Caco-2 (cell line): ENCODE data around the gene GRIN1. TPM values are rescaled to one million over a fixed set of nuclear protein-coding genes. Genes with fewer than 3 reads are reported as not detected.
A peak's percentile ranks its signal among the peaks of the same experiment; 100 is the strongest.
"Not testable (repeated sequence)": the region's sequence is repeated elsewhere in the genome, so short reads cannot be mapped to it uniquely, and the experiment has no call there.

ENCODE experiments used
- BruUV-seq: library from RNA; stranded (reverse); fragments of 400-500 nt; replicated peaks from 2 replicates; lab custom pipeline; 2021; lab: Mats Ljungman, UMichigan
- CTCF ChIA-PET: fragments of 300-600 bp; sonication (Branson Sonifier 250); formaldehyde crosslinking; loops from one replicate; lab custom pipeline; 2022; ENCODE audit warnings: antibody characterized with exemption; lab: Charles Lee
- POLR2A ChIA-PET: fragments of 300-600 bp; sonication (Branson Sonifier 250); formaldehyde crosslinking; loops from one replicate; lab custom pipeline; 2022; ENCODE audit warnings: antibody characterized with exemption; lab: Charles Lee
- DNase-seq, 2 experiments: peaks; one replicate each; pipeline versions ENCODE4 v3.0.0 to v3.0.0-alpha.2; 2020 to 2022
- H3K27me3 ChIP-seq: replicated peaks from 2 replicates; pipeline ENCODE4 v1.6.0; 2011; ENCODE audit warnings: low read length; ENCODE audit not compliant: control insufficient read depth, insufficient read depth
- H3K36me3 ChIP-seq: 2 replicates; pipeline ENCODE4 v1.5.1; 2011; ENCODE audit warnings: low read length; ENCODE audit not compliant: control insufficient read depth, insufficient read depth
- H3K4me1 ChIP-seq: fragments of 250-450 bp; sonication (Bioruptor Pico); 2 replicates; pipeline ENCODE4 v1.5.1; 2020; ENCODE audit warnings: mild to moderate bottlenecking
- H3K4me3 ChIP-seq: 2 replicates; pipeline ENCODE4 v1.5.1; 2011; ENCODE audit warnings: low read depth, mild to moderate bottlenecking, control low read depth, low read length
- H3K9me3 ChIP-seq: fragments of 250-450 bp; sonication (Bioruptor Pico); 2 replicates; pipeline ENCODE4 v1.5.1; 2020; ENCODE audit warnings: mild to moderate bottlenecking, moderate library complexity
- H3K27ac Mint-ChIP-seq: one replicate; pipeline ENCODE4 v1.8.0; 2022; ENCODE audit warnings: mixed read lengths; ENCODE audit not compliant: unreplicated experiment
- H3K27me3 Mint-ChIP-seq: one replicate; pipeline ENCODE4 v1.8.0; 2022; ENCODE audit warnings: mixed read lengths; ENCODE audit not compliant: insufficient read depth, unreplicated experiment
- H3K36me3 Mint-ChIP-seq: one replicate; pipeline ENCODE4 v1.8.0; 2022; ENCODE audit warnings: mild to moderate bottlenecking, mixed read lengths; ENCODE audit not compliant: insufficient read depth, unreplicated experiment
- H3K4me1 Mint-ChIP-seq: one replicate; pipeline ENCODE4 v1.8.0; 2022; ENCODE audit warnings: low read depth, mixed read lengths; ENCODE audit not compliant: unreplicated experiment
- H3K4me3 Mint-ChIP-seq: one replicate; pipeline ENCODE4 v1.8.0; 2022; ENCODE audit warnings: mild to moderate bottlenecking, moderate library complexity, mixed read lengths; ENCODE audit not compliant: unreplicated experiment
- H3K9me3 Mint-ChIP-seq: one replicate; pipeline ENCODE4 v1.8.0; 2022; ENCODE audit warnings: mixed read lengths; ENCODE audit not compliant: unreplicated experiment
- intact Hi-C: fragments of 100-400 bp; cut with micrococcal nuclease; formaldehyde crosslinking; loops from one replicate; pipeline ENCODE4 v1.10.0; 2022; ENCODE audit not compliant: unreplicated experiment
- total RNA-seq: library from RNA; stranded (reverse); gene quantifications from 2 replicates; pipeline ENCODE4 v1.2.3, GENCODE V29; 2022
- TF ChIP-seq, protein P1 (sequence below), 2 experiments: fragments of 200-600 bp in 1 of 2; IDR thresholded peaks; 1 replicate in 1 of 2; 2 replicates in 1 of 2; pipeline versions ENCODE4 v1.5.1 to v1.8.0; 2011 to 2022; ENCODE audit warnings: antibody characterized with exemption in 1 of 2, control low read depth in 1 of 2, inconsistent platforms in 1 of 2, low read depth in 1 of 2, low read length in 1 of 2, mild to moderate bottlenecking in 1 of 2, moderate library complexity in 1 of 2; ENCODE audit not compliant: insufficient read depth in 1 of 2, severe bottlenecking in 1 of 2, unreplicated experiment in 1 of 2

Gene GRIN1
- total RNA-seq, 1 experiment from 2014 or later: 3.7 TPM

DNA sequence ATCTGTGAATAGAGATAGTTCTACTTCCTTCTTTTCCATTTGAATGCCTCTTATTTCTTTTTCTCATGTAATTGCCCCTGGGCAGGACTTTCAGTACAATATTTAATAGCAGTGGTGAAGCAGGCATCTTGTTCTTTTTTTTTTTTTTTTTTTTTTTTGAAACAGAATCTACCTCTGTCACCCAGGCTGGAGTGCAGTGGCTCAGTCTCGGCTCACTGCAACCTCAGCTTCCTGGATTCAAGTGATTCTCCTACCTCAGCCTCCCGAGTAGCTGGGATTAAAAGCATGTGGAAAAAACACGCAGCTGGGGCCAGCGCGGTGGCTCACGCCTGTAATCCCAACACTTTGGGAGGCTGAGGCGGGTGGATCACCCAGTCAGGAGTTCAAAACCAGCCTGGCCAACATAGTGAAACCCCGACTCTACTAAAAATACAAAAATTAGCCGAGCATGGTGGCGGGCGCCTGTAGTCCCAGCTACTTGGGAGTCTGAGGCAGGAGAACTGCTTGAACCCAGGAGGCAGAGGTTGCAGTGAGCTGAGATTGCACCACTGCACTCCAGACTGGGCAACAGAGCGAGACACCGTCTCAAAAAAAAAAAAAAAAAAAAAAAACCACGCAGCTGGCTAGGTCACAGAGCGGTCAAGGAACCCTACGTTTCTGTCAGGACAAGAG lies 16.0 kb upstream of the GRIN1 start:
- BruUV-seq, H3K4me3 ChIP-seq, H3K4me1 ChIP-seq, H3K27me3 Mint-ChIP-seq, H3K27me3 ChIP-seq, intact Hi-C loops, H3K36me3 ChIP-seq, H3K9me3 ChIP-seq, DNase-seq, H3K27ac Mint-ChIP-seq, H3K4me3 Mint-ChIP-seq, H3K9me3 Mint-ChIP-seq: not testable (repeated sequence)
- Mint-ChIP-seq H3K4me1 (peaks cover 12% of the 10 kb centered on the region), H3K36me3 (peaks cover 12% of the 10 kb centered on the region)
- POLR2A ChIA-PET: interaction anchor here (0.7 kb wide), 1 partner anchor 119 kb away, joined by 5 read pairs; no protein-coding TSS in a partner anchor
- CTCF ChIA-PET: interaction anchor here (0.6 to 1.3 kb wide), 2 partner anchors 19 to 300 kb away, joined by 3 to 5 read pairs; partner anchors contain the start of gene EXD3

DNA sequence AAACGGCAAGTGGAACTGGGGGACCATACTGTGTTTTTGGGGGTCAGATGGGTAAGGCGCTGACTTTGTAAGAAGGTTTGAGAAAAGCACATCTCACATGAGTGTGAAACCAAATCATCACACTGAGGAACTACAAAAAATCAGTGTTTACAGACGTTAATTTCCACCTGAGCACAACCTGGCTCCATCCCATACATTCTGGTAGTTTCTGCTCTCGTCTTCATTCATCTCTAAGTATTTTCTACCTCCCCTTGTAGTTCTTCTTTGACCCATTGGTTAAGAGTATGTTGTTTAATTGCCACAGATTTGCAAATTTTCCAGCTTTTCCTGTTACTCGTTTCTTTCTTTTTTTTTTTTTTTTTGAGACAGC lies 15.5 kb upstream of the GRIN1 start:
- Mint-ChIP-seq H3K9me3 (no peaks in the 10 kb centered on the region), H3K36me3 (peaks cover 14% of the 10 kb centered on the region), H3K4me3 (no peak overlapping the region), H3K27me3 (no peaks in the 10 kb centered on the region), H3K4me1 (peaks cover 16% of the 10 kb centered on the region), H3K27ac (no peak overlapping the region)
- H3K4me3 ChIP-seq: no peak overlapping the region
- no peaks in the 10 kb centered on the region for H3K9me3 ChIP-seq
- DNase-seq: no peak
- CTCF ChIA-PET: interaction anchor here (1.3 kb wide), 1 partner anchor 299 kb away, joined by 5 read pairs; the partner anchor contains the start of gene EXD3
- no peaks in the 10 kb centered on the region for H3K27me3 ChIP-seq
- TF ChIP-seq, protein P1, sequence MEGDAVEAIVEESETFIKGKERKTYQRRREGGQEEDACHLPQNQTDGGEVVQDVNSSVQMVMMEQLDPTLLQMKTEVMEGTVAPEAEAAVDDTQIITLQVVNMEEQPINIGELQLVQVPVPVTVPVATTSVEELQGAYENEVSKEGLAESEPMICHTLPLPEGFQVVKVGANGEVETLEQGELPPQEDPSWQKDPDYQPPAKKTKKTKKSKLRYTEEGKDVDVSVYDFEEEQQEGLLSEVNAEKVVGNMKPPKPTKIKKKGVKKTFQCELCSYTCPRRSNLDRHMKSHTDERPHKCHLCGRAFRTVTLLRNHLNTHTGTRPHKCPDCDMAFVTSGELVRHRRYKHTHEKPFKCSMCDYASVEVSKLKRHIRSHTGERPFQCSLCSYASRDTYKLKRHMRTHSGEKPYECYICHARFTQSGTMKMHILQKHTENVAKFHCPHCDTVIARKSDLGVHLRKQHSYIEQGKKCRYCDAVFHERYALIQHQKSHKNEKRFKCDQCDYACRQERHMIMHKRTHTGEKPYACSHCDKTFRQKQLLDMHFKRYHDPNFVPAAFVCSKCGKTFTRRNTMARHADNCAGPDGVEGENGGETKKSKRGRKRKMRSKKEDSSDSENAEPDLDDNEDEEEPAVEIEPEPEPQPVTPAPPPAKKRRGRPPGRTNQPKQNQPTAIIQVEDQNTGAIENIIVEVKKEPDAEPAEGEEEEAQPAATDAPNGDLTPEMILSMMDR (IDR thresholded peaks at IDR 0.05; ENCODE audit: insufficient read depth in 1 of 2, low read depth in 1 of 2, low read length in 1 of 2, severe bottlenecking in 1 of 2, unreplicated experiment in 1 of 2): no peak
- no TSS peak for BruUV-seq
- H3K4me1 ChIP-seq: 0 out of 2 replicates have a peak, but pooled peaks cover 6% of the 10 kb centered on the region
- H3K36me3 ChIP-seq: no peaks in the 10 kb centered on the region
- intact Hi-C loops: no loop called here
- POLR2A ChIA-PET: no interaction called here

DNA sequence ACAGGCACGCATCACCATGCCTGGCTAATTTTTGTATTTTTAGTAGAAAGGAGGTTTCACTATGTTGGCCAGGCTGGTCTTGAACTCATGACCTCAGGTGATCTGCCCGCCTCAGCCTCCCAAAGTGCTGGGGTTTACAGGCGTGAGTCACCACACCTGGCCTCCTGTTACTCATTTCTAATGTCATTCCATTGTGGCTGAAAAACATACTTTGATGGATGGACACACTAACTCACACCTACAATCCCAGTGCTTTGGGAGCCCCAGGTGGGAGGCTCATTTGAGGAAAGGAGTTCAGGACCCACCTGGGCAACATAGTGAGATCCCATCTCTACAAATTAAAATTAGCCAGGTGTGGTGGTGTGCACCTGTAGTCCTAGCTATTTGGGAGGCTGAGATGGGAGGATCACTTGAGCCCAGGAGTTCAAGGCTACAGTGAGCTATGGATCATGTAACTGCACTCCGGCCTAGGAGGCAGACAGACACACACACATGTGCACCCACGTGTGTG lies 14.9 kb upstream of the GRIN1 start:
- H3K9me3 ChIP-seq, CTCF ChIA-PET, H3K4me3 ChIP-seq, DNase-seq, intact Hi-C loops, POLR2A ChIA-PET, H3K4me3 Mint-ChIP-seq, H3K36me3 ChIP-seq, H3K27me3 Mint-ChIP-seq, BruUV-seq, H3K9me3 Mint-ChIP-seq, H3K4me1 ChIP-seq, H3K27me3 ChIP-seq, H3K27ac Mint-ChIP-seq: not testable (repeated sequence)
- H3K4me1 Mint-ChIP-seq: peaks cover 21% of the 10 kb centered on the region
- peaks cover 16% of the 10 kb centered on the region for H3K36me3 Mint-ChIP-seq

DNA sequence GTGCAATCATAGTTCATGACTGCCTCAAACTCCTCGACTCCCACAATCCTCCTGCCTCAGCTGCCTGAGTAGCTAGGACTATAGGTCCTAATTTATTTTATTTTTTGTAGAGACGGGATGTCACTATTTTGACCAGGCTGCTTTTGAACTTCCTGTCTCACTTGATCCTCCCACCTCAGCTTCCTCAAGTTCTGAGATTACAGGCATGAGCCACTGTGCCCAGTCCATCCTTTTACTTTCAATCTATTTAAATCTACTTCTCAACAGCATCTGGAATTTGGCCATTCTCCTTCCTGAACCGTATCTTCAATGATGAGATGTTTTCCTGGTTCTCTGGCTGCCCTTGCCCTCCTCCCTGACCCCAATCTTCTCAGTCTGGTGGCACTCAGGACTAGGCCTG lies 12.2 kb upstream of the GRIN1 start:
- 0 out of 2 replicates have a peak, but pooled peaks cover 9% of the 10 kb centered on the region for H3K4me1 ChIP-seq

More for the DNA sequence above, 12.2 kb upstream of the GRIN1 start:
- no TSS peak for BruUV-seq
- CTCF ChIA-PET: interaction anchor here (1.1 kb wide), 1 partner anchor 74 kb away, joined by 3 read pairs; the partner anchor contains the start of gene TPRN
- Histone ChIP-seq H3K36me3 (no peaks in the 10 kb centered on the region), H3K27me3 (no peaks in the 10 kb centered on the region), H3K9me3 (no peaks in the 10 kb centered on the region), H3K4me3 (peak overlapping the region; percentile 40)
- intact Hi-C loops: loop anchor here (5.0 kb wide), 1 partner anchor 41 kb away; no protein-coding TSS in a partner anchor
- DNase-seq: no peak
- Mint-ChIP-seq H3K36me3 (peaks cover 10% of the 10 kb centered on the region), H3K27ac (peak overlapping the region; percentile 89), H3K27me3 (no peaks in the 10 kb centered on the region), H3K4me1 (peaks cover 21% of the 10 kb centered on the region), H3K4me3 (peak overlapping the region; percentile 82), H3K9me3 (no peaks in the 10 kb centered on the region)
- TF ChIP-seq, protein P1 (IDR thresholded peaks at IDR 0.05; ENCODE audit: insufficient read depth in 1 of 2, low read depth in 1 of 2, low read length in 1 of 2, severe bottlenecking in 1 of 2, unreplicated experiment in 1 of 2): no peak
- POLR2A ChIA-PET: interaction anchor here (1.5 kb wide), 1 partner anchor 114 kb away, joined by 6 read pairs; the partner anchor contains the start of gene TUBB4B
